ENCODE results near the gene SLC29A3.

SLC29A3 gene

GRCh38 chr10:71391701-71392100, 72.6 kb downstream of the SLC29A3 start:
- H3K4me1 ChIP-seq: no peaks in the 10 kb centered on the region
- H3K4me3 ChIP-seq (ENCODE audit: low read depth, low read length): no peak overlapping the region
- H3K27ac ChIP-seq: no peak overlapping the region
- no peaks in the 10 kb centered on the region for H3K27me3 ChIP-seq (ENCODE audit: control insufficient read depth, insufficient read depth, low read length)
- H2AFZ ChIP-seq: no peak overlapping the region
- no peaks in the 10 kb centered on the region for H3K36me3 ChIP-seq (ENCODE audit: control insufficient read depth, insufficient read depth, low read length)
- H3K79me2 ChIP-seq: no peaks in the 10 kb centered on the region
- H3K9me3 ChIP-seq (ENCODE audit: control insufficient read depth, low read length): no peaks in the 10 kb centered on the region
- TF ChIP-seq CTCF (IDR thresholded peaks at IDR 0.05): no peak
- H3K9ac ChIP-seq: no peak overlapping the region
- H3K4me2 ChIP-seq (ENCODE audit: low read length): no peak overlapping the region

GRCh38 chr10:71392292-71392691, 73.2 kb downstream of the SLC29A3 start:
- no peaks in the 10 kb centered on the region for H3K4me1 ChIP-seq
- no peak overlapping the region for H3K9ac ChIP-seq
- H3K4me3 ChIP-seq (ENCODE audit: low read depth, low read length): no peak overlapping the region
- no peaks in the 10 kb centered on the region for H3K79me2 ChIP-seq
- no peaks in the 10 kb centered on the region for H3K36me3 ChIP-seq (ENCODE audit: control insufficient read depth, insufficient read depth, low read length)
- no peak overlapping the region for H3K27ac ChIP-seq
- no peak for TF ChIP-seq CTCF (IDR thresholded peaks at IDR 0.05)
- no peaks in the 10 kb centered on the region for H3K27me3 ChIP-seq (ENCODE audit: control insufficient read depth, insufficient read depth, low read length)
- H2AFZ ChIP-seq: no peak overlapping the region
- no peak overlapping the region for H3K4me2 ChIP-seq (ENCODE audit: low read length)
- no peaks in the 10 kb centered on the region for H3K9me3 ChIP-seq (ENCODE audit: control insufficient read depth, low read length)

- no peaks in the 10 kb centered on the region for H3K79me2 ChIP-seq
- no peaks in the 10 kb centered on the region for H3K36me3 ChIP-seq (ENCODE audit: control insufficient read depth, insufficient read depth, low read length)
- H3K27ac ChIP-seq: no peak overlapping the region
- no peaks in the 10 kb centered on the region for H3K27me3 ChIP-seq (ENCODE audit: control insufficient read depth, insufficient read depth, low read length)
- no peaks in the 10 kb centered on the region for H3K9me3 ChIP-seq (ENCODE audit: control insufficient read depth, low read length)
- H3K9ac ChIP-seq: no peak overlapping the region
- no peak overlapping the region for H3K4me2 ChIP-seq (ENCODE audit: low read length)
- H3K4me1 ChIP-seq: peaks cover 7% of the 10 kb centered on the region
- no peak for TF ChIP-seq CTCF (IDR thresholded peaks at IDR 0.05)
- H2AFZ ChIP-seq: no peak overlapping the region
- H3K4me3 ChIP-seq (ENCODE audit: low read depth, low read length): no peak overlapping the region
Measured at GRCh38 chr10:71392791-71393781, 74.0 kb downstream of the SLC29A3 start.

- no peak for TF ChIP-seq CTCF (IDR thresholded peaks at IDR 0.05)
- Histone ChIP-seq H3K4me2 (ENCODE audit: low read length) (no peak overlapping the region), H2AFZ (no peak overlapping the region), H3K4me1 (peaks cover 9% of the 10 kb centered on the region), H3K9me3 (ENCODE audit: control insufficient read depth, low read length) (no peaks in the 10 kb centered on the region), H3K27me3 (ENCODE audit: control insufficient read depth, insufficient read depth, low read length) (no peaks in the 10 kb centered on the region), H3K79me2 (no peaks in the 10 kb centered on the region), H3K27ac (no peak overlapping the region), H3K4me3 (ENCODE audit: low read depth, low read length) (no peak overlapping the region), H3K36me3 (ENCODE audit: control insufficient read depth, insufficient read depth, low read length) (no peaks in the 10 kb centered on the region), H3K9ac (no peak overlapping the region)
Measured at GRCh38 chr10:71393841-71394475, 74.9 kb downstream of the SLC29A3 start.
